IPS DF 4.7 (cell line): ENCODE results near the gene FPR1.
"Not testable (repeated sequence)": the region's sequence is repeated elsewhere in the genome, so short reads cannot be mapped to it uniquely, and the experiment has no call there.

Experiments
- DNase-seq: peaks from one replicate; pipeline ENCODE4 v3.0.0-alpha.2; 2013; ENCODE audit warnings: low spot score; ENCODE audit errors: extremely low read depth

FPR1 gene

GRCh38 chr19:51779181-51779580 is 27.5 kb upstream of the FPR1 start:
- DNase-seq: no peak

DNA sequence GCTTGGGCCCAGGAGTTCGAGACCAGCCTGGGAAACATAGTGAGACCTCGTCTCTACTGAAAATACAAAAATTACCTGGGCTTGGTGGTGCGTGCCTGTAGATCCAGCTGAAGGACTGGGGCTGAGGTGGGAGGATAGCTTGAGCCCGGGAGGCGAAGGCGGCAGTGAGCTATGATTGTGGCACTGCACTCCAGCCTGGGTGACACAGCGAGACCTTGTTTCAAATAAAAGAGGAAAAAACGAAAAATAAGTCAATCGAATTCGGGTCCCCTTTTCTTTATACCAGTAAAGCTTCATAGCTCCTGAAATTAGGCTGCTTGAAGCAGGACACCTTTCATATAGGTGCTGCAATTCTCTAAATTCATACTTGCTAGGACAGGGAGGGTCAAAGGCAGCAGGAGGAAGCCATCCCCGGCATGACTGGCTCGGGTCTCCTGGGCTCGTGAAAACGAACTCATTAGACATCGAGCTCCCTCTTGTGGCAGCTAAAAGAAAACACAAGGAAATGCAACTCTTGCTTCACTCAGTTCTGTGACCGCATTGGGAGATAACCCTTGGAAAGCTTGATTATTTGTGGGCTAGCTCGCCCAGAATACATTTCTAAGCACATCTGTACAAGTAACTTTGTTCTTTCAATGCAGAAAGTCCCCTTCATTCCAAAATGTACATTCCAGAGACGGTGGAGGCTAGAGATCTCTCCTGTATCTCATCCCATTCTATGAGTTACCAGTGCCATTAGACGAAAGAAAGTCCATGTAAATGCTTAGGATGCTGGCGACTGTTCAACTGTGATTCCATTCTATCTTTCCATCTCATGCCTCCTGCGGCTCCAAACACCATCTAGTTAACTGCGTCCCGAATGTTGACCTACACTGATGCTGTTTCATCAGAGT is 26.1 kb upstream of the FPR1 start:
- DNase-seq: peak; percentile 87

- DNase-seq: not testable (repeated sequence)
Observed at GRCh38 chr19:51776561-51776960, 24.9 kb upstream of the FPR1 start.

DNA sequence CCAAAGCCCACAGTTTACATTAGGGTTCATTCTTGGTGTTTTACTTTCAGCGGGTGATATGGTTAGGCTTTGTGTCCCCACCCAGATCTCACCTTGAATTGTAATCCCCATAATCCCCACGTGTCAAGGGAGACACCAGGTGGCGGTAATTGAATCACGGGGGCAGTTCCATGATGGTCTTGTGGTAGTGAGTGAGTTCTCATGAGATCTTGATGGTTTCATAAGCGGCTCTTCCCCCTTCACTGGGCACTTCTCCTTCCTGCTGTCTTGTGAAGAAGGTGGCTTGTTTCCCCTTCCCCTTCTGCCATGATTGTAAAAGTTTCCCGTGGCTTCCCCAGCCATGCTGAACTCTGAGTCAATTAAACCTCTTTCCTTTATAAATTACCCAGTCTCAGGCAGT is 21.3 kb upstream of the FPR1 start:
- no peak for DNase-seq

- no peak for DNase-seq
Observed at GRCh38 chr19:51771376-51772130, 19.9 kb upstream of the FPR1 start.

DNA sequence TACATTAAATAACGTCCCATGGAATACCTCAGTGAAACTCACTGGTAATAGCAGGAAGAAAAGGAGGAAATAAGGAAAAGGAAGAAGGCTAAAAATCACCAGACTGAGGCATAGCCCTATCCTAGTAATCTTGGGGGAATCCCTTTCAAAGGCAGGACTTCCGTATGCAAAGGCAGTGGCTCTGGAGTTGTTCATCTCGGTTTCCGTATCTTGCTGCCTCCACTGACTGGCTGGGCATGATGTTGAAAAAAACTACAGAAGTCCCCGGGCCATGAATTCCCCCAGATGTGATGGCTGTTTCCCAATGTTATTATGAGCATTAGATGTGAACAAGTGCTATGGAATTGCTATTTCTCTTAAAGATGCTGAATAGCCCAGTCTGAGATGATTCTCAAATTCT is 14.8 kb upstream of the FPR1 start:
- DNase-seq: no peak

GRCh38 chr19:51765086-51765485 is 13.4 kb upstream of the FPR1 start:
- DNase-seq: no peak

GRCh38 chr19:51761696-51762095 is 10.0 kb upstream of the FPR1 start:
- DNase-seq: no peak

GRCh38 chr19:51760697-51761356 is 9.1 kb upstream of the FPR1 start, which contains the start of gene FPR2:
TSS of gene FPR2 (plus strand) at chr19:51761180. CDS start at chr19:51768659, 7,479 bp downstream.
- DNase-seq: no peak

GRCh38 chr19:51755571-51755970 is 3.9 kb upstream of the FPR1 start:
- DNase-seq: no peak

DNA sequence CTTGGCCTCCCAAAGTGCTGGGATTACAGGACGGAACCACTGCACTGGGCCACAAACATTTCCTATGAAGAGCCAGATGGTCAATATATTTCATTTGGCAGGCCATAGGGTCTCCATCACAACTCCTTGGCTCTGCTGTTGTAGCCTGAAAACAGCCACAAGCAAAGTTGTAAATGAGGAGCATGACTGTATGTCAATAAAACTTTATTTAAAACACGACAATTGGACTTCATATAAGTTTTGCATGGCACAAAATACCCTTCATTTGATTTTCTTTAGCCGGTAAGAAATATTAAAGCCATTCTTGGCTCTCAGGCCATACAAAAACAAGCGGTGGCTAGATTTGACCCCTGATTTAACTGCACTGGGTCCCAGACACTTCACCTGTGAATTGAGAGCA is 3.1 kb upstream of the FPR1 start:
- no peak for DNase-seq

GRCh38 chr19:51754109-51754508 is 2.4 kb upstream of the FPR1 start:
- no peak for DNase-seq

- no peak for DNase-seq
Observed at GRCh38 chr19:51750400-51751094, 1.1 kb downstream of the FPR1 start.

DNA sequence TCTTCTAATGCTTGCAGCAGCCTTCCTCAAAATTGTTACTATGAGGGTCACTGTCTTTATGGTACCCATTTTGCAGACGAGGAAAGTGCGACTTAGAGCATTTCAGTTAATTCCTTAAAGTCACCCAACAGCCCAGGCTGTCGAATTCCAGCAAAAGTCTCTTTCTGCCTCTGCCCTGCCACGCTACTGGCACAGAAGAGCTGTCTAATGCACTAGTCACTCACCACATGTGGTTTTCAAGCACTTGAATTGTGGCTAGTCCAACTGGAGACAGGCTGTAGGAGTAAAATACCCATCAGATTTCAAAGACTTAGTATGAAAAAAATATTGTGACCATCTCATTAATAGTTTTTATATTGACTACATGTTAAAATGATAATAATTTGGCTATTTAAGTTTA is 1.7 kb downstream of the FPR1 start:
- DNase-seq: no peak

DNA sequence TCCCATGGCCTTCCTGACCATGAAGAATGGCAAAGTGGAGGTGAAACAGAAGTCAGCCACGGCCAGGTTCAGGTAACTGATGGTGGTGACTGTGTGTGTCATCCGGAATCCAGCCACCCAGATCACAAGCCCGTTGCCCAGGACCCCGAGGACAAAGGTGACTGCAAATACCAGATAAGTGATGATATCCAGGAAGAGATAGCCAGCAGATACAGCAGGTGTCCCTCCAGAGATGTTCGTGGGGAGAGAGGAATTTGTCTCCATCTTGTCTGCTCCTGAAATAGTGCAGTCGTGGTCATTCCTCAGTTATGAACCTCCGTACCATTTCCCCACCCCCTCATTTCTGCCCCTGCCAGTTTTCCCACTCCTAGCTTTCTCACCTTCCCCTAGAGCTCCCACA is 4.9 kb downstream of the FPR1 start:
- DNase-seq: no peak

- no peak for DNase-seq
Observed at GRCh38 chr19:51743405-51743804, 8.3 kb downstream of the FPR1 start.

DNA sequence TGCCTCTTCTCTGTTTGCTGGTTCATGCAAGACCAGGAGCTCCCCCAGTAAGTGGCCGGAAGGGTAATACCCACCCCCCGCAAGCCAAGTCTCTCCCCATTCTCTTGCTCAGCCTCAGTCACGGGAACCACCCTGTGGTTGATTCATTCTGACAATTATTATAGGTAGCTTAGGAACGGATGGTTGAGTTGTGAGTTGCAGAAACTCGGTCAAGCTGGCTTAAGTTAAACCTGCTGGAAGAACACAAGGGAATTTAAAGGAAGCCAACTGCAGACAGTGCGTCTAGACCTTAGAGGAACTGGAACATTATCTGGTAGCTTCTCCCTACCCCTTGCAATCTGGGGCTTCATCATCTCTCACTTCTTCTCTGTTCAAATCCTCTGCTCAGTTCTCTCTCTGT is 8.9 kb downstream of the FPR1 start:
- DNase-seq: no peak

GRCh38 chr19:51740356-51740755 is 11.3 kb downstream of the FPR1 start:
- DNase-seq: no peak

GRCh38 chr19:51739466-51740213 is 12.0 kb downstream of the FPR1 start:
- DNase-seq: no peak

GRCh38 chr19:51738523-51738922 is 13.2 kb downstream of the FPR1 start:
- DNase-seq: not testable (repeated sequence)

GRCh38 chr19:51737924-51738323 is 13.8 kb downstream of the FPR1 start:
- no peak for DNase-seq
